Kidney epithelial cell (primary cell): ENCODE data around the gene FBN1. TPM values are rescaled to one million over a fixed set of nuclear protein-coding genes. Genes with fewer than 3 reads are reported as not detected.

Experiments used
- DNase-seq: peaks from one replicate; pipeline ENCODE4 v3.0.0-alpha.2; 2010; ENCODE audit warnings: low read depth
- H3K27me3 ChIP-seq: 2 replicates; pipeline ENCODE4 v1.6.0; 2011; ENCODE audit warnings: low read length; ENCODE audit not compliant: control insufficient read depth, insufficient read depth
- H3K36me3 ChIP-seq: 2 replicates; pipeline ENCODE4 v1.5.1; 2011; ENCODE audit warnings: low read length; ENCODE audit not compliant: control insufficient read depth, insufficient read depth
- H3K4me3 ChIP-seq: 2 replicates; pipeline ENCODE4 v1.5.1; 2011; ENCODE audit warnings: low read depth, mild to moderate bottlenecking, control low read depth, low read length
- CTCF ChIP-seq: IDR thresholded peaks from 2 replicates; pipeline ENCODE4 v1.5.1; 2011; ENCODE audit warnings: mild to moderate bottlenecking, moderate library complexity, low read length, control low read depth, inconsistent platforms; ENCODE audit not compliant: insufficient read depth, poor library complexity, severe bottlenecking
- total RNA-seq: library from RNA; depleted of rRNA; stranded (reverse); fragments of >200 nt; gene quantifications from 2 replicates; pipeline ENCODE4 v1.2.3, GENCODE V29; 2015

FBN1 gene
- total RNA-seq, 1 donor from 2014 or later: 35.9 TPM

GRCh38 chr15:48650931-48651330, 5.4 kb upstream of the FBN1 start:
- no peaks in the 10 kb centered on the region for H3K27me3 ChIP-seq
- no peak for TF ChIP-seq CTCF
- H3K4me3 ChIP-seq: no peak overlapping the region
- H3K36me3 ChIP-seq: no peaks in the 10 kb centered on the region
- DNase-seq: no peak

GRCh38 chr15:48647962-48648361, 2.5 kb upstream of the FBN1 start:
- DNase-seq: no peak
- H3K27me3 ChIP-seq: no peaks in the 10 kb centered on the region
- H3K4me3 ChIP-seq: no peak overlapping the region
- no peaks in the 10 kb centered on the region for H3K36me3 ChIP-seq
- TF ChIP-seq CTCF: no peak

- peak overlapping the region; percentile 89 for H3K4me3 ChIP-seq
These were observed 822 bp upstream of the FBN1 start for GRCh38 chr15:48646331-48646730.

GRCh38 chr15:48644827-48645557, 517 bp downstream of the FBN1 start:
- Histone ChIP-seq H3K27me3 (no peaks in the 10 kb centered on the region), H3K36me3 (no peaks in the 10 kb centered on the region), H3K4me3 (peak overlapping the region; percentile 89)
- DNase-seq: no peak
- no peak for TF ChIP-seq CTCF

More at GRCh38 chr15:48646331-48646730, 822 bp upstream of the FBN1 start:
- Histone ChIP-seq H3K27me3 (no peaks in the 10 kb centered on the region), H3K36me3 (no peaks in the 10 kb centered on the region)
- TF ChIP-seq CTCF: no peak
- no peak for DNase-seq

- DNase-seq: no peak
- Histone ChIP-seq H3K36me3 (no peaks in the 10 kb centered on the region), H3K4me3 (peak overlapping the region; percentile 89), H3K27me3 (no peaks in the 10 kb centered on the region)
- no peak for TF ChIP-seq CTCF
These were observed 1.1 kb downstream of the FBN1 start for GRCh38 chr15:48644467-48644826.
